CD14-positive monocyte (primary cell): ENCODE results near the gene ZNF385D. TPM values are rescaled to one million over a fixed set of nuclear protein-coding genes. Genes with fewer than 3 reads are reported as not detected.
A peak's percentile ranks its signal among the peaks of the same experiment; 100 is the strongest.

Experiments used
- DNase-seq, 3 donors: peaks; one replicate each; pipeline ENCODE4 v3.0.0-alpha.2; 2011 to 2022
- H2AFZ ChIP-seq: 2 replicates; pipeline ENCODE4 v1.6.0; 2012; ENCODE audit warnings: mild to moderate bottlenecking, low read depth, low read length, inconsistent platforms; ENCODE audit not compliant: insufficient read depth, poor library complexity, severe bottlenecking
- H3K27ac ChIP-seq, 2 donors: 1 replicate in 1 of 2; 2 replicates in 1 of 2; pipeline ENCODE4 v1.5.1; 2012 to 2013; ENCODE audit warnings: low read length in 2 of 2, control low read depth in 1 of 2, inconsistent platforms in 1 of 2, low read depth in 1 of 2, mild to moderate bottlenecking in 1 of 2
- H3K27me3 ChIP-seq, 2 donors: one replicate each; pipeline versions ENCODE4 v1.6.0 to v1.6.1; 2011 to 2013; ENCODE audit warnings: low read length in 2 of 2; ENCODE audit not compliant: control insufficient read depth in 2 of 2, insufficient read depth in 2 of 2
- H3K36me3 ChIP-seq, 2 donors: replicated peaks in 1 of 2; 1 replicate in 1 of 2; 2 replicates in 1 of 2; pipeline versions ENCODE4 v1.5.1 to v1.6.1; 2012 to 2013; ENCODE audit warnings: low read length in 2 of 2, control low read depth in 1 of 2, inconsistent platforms in 1 of 2, mild to moderate bottlenecking in 1 of 2; ENCODE audit not compliant: insufficient read depth in 2 of 2, control insufficient read depth in 1 of 2
- H3K4me1 ChIP-seq, 2 donors: 1 replicate in 1 of 2; 2 replicates in 1 of 2; pipeline versions ENCODE4 v1.5.1 to v1.6.1; 2012 to 2013; ENCODE audit warnings: low read length in 2 of 2, control low read depth in 1 of 2, inconsistent platforms in 1 of 2, mild to moderate bottlenecking in 1 of 2, moderate library complexity in 1 of 2; ENCODE audit not compliant: insufficient read depth in 2 of 2, control insufficient read depth in 1 of 2
- H3K4me2 ChIP-seq: replicated peaks from 2 replicates; pipeline ENCODE3; 2012; ENCODE audit warnings: low read length, moderate library complexity, mild to moderate bottlenecking; ENCODE audit not compliant: poor library complexity, severe bottlenecking; ENCODE audit errors: extremely low read depth
- H3K4me3 ChIP-seq, 3 experiments: fragments of 200-600 bp in 1 of 3; sonication (generic) in 1 of 3; replicated peaks in 1 of 3; 1 replicate in 2 of 3; 2 replicates in 1 of 3; pipeline ENCODE4 v1.5.1; 2011 to 2013; ENCODE audit warnings: low read length in 3 of 3, mild to moderate bottlenecking in 3 of 3, control low read depth in 2 of 3, low read depth in 2 of 3, inconsistent platforms in 1 of 3, moderate library complexity in 1 of 3
- H3K79me2 ChIP-seq: 2 replicates; pipeline ENCODE4 v1.6.0; 2012; ENCODE audit warnings: mild to moderate bottlenecking, control low read depth, inconsistent platforms, low read length, moderate library complexity; ENCODE audit not compliant: insufficient read depth
- H3K9ac ChIP-seq: 2 replicates; pipeline ENCODE4 v1.6.0; 2017; ENCODE audit warnings: low read length, mild to moderate bottlenecking; ENCODE audit not compliant: insufficient read depth, poor library complexity, severe bottlenecking
- H3K9me3 ChIP-seq, 2 donors: replicated peaks in 1 of 2; 1 replicate in 1 of 2; 2 replicates in 1 of 2; pipeline versions ENCODE4 v1.5.1 to v1.6.1; 2012 to 2013; ENCODE audit warnings: low read length in 2 of 2, control low read depth in 1 of 2; ENCODE audit not compliant: control insufficient read depth in 1 of 2, insufficient read depth in 1 of 2
- H4K20me1 ChIP-seq: 2 replicates; pipeline ENCODE4 v1.6.0; 2012; ENCODE audit warnings: mild to moderate bottlenecking, low read length, control low read depth, moderate library complexity; ENCODE audit not compliant: insufficient read depth
- H3K27ac Mint-ChIP-seq, 7 donors: one replicate each; pipeline ENCODE4 v1.8.0; 2020; ENCODE audit warnings: mild to moderate bottlenecking in 7 of 7, mixed read lengths in 7 of 7, moderate library complexity in 6 of 7, inconsistent platforms in 2 of 7
- H3K27me3 Mint-ChIP-seq, 3 donors: one replicate each; pipeline ENCODE4 v1.8.0; 2021 to 2022; ENCODE audit warnings: low read depth in 3 of 3, mild to moderate bottlenecking in 3 of 3, mixed read lengths in 3 of 3, moderate library complexity in 3 of 3, inconsistent platforms in 1 of 3
- H3K36me3 Mint-ChIP-seq, 2 donors: one replicate each; pipeline ENCODE4 v1.8.0; 2020; ENCODE audit warnings: mixed read lengths in 2 of 2, inconsistent platforms in 1 of 2, mild to moderate bottlenecking in 1 of 2
- H3K4me1 Mint-ChIP-seq: one replicate; pipeline ENCODE4 v1.8.0; 2020; ENCODE audit warnings: mild to moderate bottlenecking, mixed read lengths
- H3K4me3 Mint-ChIP-seq, 2 donors: one replicate each; pipeline ENCODE4 v1.8.0; 2020; ENCODE audit warnings: mild to moderate bottlenecking in 2 of 2, mixed read lengths in 2 of 2, moderate library complexity in 1 of 2
- H3K9me3 Mint-ChIP-seq, 7 donors: one replicate each; pipeline ENCODE4 v1.8.0; 2020 to 2022; ENCODE audit warnings: mixed read lengths in 7 of 7, mild to moderate bottlenecking in 6 of 7, moderate library complexity in 6 of 7, inconsistent platforms in 2 of 7
- WGBS: methylation state at CpG from one replicate; pipeline ENCODE4 v1.1.5; 2013; ENCODE audit warnings: missing lambda C conversion rate; ENCODE audit not compliant: insufficient coverage; 5-methylcytosine and 5-hydroxymethylcytosine counted together
- intact Hi-C, 2 donors: fragments of 100-400 bp; cut with micrococcal nuclease; formaldehyde crosslinking; loops; one replicate each; pipeline versions ENCODE4 v1.15.0 to v1.15.1; 2023
- polyA plus RNA-seq, 3 donors: library from polyadenylated mRNA; depleted of rRNA in 1 of 3; unstranded in 2 of 3; stranded (reverse) in 1 of 3; fragments of 300-500 nt in 2 of 3; fragments of >200 nt in 1 of 3; fragmentation: Illumina TruSeq in 2 of 3; gene quantifications; 1 replicate in 2 of 3; 2 replicates in 1 of 3; pipeline ENCODE4 v1.2.3, GENCODE V29; 2012 to 2021
- TF ChIP-seq, protein P1 (sequence below): fragments of 200-600 bp; IDR thresholded peaks from one replicate; pipeline ENCODE4 v1.8.0; 2022; ENCODE audit warnings: antibody characterized with exemption, mild to moderate bottlenecking

ZNF385D gene
- polyA plus RNA-seq, 3 donors, result not detected

DNA sequence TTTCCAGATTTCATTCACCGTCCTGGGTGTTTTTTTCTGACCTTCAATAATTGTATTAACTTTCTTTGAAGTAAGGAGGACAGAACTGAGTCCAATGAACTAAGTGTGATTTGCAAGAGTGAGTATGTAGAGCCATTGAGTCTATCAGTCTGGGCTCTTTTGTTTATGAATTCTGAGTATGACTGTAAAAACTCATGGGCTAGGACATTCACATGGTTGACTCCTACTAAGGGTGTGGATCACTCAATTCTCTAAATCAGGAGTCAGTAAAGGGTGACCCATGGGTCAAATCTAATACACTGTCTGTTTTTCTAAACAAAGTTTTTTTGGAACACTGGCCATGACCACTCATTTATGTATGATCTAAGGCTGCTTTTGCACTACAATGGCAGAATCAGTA is 269.0 kb downstream of the ZNF385D start:
- no peak overlapping the region for H3K9ac ChIP-seq
- peaks cover 5 to 13% of the 10 kb centered on the region in 2 donors for H3K4me1 ChIP-seq
- H3K79me2 ChIP-seq, result no peaks in the 10 kb centered on the region
- Mint-ChIP-seq H3K27ac (no peak overlapping the region), H3K9me3 (no peaks in the 10 kb centered on the region), H3K36me3 (no peaks in the 10 kb centered on the region), H3K4me1 (peaks cover 11% of the 10 kb centered on the region), H3K27me3 (peaks cover 0 to 3% (median 2%) of the 10 kb centered on the region in 3 donors), H3K4me3 (no peak overlapping the region)
- H3K27me3 ChIP-seq, result no peaks in the 10 kb centered on the region
- no peaks in the 10 kb centered on the region for H3K36me3 ChIP-seq
- TF ChIP-seq, protein P1, sequence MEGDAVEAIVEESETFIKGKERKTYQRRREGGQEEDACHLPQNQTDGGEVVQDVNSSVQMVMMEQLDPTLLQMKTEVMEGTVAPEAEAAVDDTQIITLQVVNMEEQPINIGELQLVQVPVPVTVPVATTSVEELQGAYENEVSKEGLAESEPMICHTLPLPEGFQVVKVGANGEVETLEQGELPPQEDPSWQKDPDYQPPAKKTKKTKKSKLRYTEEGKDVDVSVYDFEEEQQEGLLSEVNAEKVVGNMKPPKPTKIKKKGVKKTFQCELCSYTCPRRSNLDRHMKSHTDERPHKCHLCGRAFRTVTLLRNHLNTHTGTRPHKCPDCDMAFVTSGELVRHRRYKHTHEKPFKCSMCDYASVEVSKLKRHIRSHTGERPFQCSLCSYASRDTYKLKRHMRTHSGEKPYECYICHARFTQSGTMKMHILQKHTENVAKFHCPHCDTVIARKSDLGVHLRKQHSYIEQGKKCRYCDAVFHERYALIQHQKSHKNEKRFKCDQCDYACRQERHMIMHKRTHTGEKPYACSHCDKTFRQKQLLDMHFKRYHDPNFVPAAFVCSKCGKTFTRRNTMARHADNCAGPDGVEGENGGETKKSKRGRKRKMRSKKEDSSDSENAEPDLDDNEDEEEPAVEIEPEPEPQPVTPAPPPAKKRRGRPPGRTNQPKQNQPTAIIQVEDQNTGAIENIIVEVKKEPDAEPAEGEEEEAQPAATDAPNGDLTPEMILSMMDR, result no peak
- no peaks in the 10 kb centered on the region for H4K20me1 ChIP-seq
- H3K4me2 ChIP-seq, result no peak overlapping the region
- no peak overlapping the region for H2AFZ ChIP-seq
- intact Hi-C loops, result no loop called here
- H3K27ac ChIP-seq, result no peak overlapping the region
- no peak for DNase-seq
- no peak overlapping the region for H3K4me3 ChIP-seq
- no peaks in the 10 kb centered on the region for H3K9me3 ChIP-seq
- no CpG with 5 or more reads among the region's 1 CpG for WGBS

DNA sequence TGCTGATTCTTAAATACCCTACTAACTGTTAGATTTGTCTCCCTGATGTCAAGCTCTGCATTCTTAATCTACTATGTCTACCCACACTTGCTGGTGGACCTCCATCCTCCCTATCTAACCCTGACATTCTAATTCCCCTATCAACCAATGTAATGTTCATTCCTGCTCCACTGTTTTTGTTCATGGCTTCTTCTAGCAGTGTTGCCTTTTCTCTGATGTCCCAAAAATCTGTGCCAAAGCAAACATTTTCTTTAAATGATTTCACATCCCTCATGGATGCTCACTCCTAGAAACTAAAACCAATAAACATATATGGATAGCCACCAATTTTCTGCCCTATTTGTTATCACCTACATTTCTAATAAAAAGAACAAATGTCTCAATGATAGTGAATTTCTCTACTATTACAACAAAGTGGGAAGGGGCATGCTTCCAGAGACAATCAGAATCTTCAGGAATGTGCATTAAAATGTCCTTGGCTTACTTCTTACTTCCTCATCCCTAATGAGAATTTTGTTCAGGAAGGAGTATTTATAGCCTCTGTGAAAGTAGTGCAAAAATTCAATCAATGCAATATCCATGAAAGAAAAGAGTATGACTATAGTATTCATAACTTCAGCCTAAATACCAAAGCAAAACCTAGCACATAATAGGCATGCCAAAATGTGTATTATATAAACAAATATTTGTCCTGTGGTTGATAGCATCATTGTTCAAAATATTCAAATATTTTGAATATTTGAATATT is 273.3 kb downstream of the ZNF385D start:
- peaks cover 0 to 2% (median 0%) of the 10 kb centered on the region in 7 donors for H3K9me3 Mint-ChIP-seq
- TF ChIP-seq, protein P1, result no peak
- H3K27ac Mint-ChIP-seq, result peak overlapping the region in 1 of 7 donors; percentile 54

More for the DNA sequence above, 273.3 kb downstream of the ZNF385D start:
- peaks cover 0 to 2% (median 1%) of the 10 kb centered on the region in 3 donors for H3K27me3 Mint-ChIP-seq
- H3K9me3 ChIP-seq, result no peaks in the 10 kb centered on the region
- no peak for DNase-seq
- H3K4me1 Mint-ChIP-seq, result no peaks in the 10 kb centered on the region
- H3K4me3 ChIP-seq, result no peak overlapping the region
- intact Hi-C loops, result no loop called here
- no peaks in the 10 kb centered on the region for H3K79me2 ChIP-seq
- no peaks in the 10 kb centered on the region for H3K36me3 Mint-ChIP-seq
- no peak overlapping the region for H3K27ac ChIP-seq
- no peaks in the 10 kb centered on the region for H3K36me3 ChIP-seq
- no peaks in the 10 kb centered on the region for H3K4me1 ChIP-seq
- no peak overlapping the region for H3K4me3 Mint-ChIP-seq
- H3K9ac ChIP-seq, result no peak overlapping the region
- H3K4me2 ChIP-seq, result no peak overlapping the region
- H4K20me1 ChIP-seq, result no peaks in the 10 kb centered on the region
- no peak overlapping the region for H2AFZ ChIP-seq
- no peaks in the 10 kb centered on the region for H3K27me3 ChIP-seq
